DOHH2 (cell line): ENCODE measurements around the gene MBP.

Experiments
- EZH2phosphoT487 ChIP-seq: fragments of 200-600 bp; sonication (generic); IDR thresholded peaks from 2 replicates; pipeline ENCODE4 v1.6.1; 2017; ENCODE audit warnings: borderline replicate concordance, mild to moderate bottlenecking, antibody characterized with exemption, low read length, moderate library complexity, mixed read lengths
- TF ChIP-seq, protein P1 (sequence below): fragments of 200-600 bp; sonication (generic); IDR thresholded peaks from one replicate; pipeline ENCODE4 v1.5.1; 2014; ENCODE audit warnings: antibody characterized with exemption, mild to moderate bottlenecking, low read depth, low read length; ENCODE audit not compliant: poor library complexity, severe bottlenecking

DNA sequence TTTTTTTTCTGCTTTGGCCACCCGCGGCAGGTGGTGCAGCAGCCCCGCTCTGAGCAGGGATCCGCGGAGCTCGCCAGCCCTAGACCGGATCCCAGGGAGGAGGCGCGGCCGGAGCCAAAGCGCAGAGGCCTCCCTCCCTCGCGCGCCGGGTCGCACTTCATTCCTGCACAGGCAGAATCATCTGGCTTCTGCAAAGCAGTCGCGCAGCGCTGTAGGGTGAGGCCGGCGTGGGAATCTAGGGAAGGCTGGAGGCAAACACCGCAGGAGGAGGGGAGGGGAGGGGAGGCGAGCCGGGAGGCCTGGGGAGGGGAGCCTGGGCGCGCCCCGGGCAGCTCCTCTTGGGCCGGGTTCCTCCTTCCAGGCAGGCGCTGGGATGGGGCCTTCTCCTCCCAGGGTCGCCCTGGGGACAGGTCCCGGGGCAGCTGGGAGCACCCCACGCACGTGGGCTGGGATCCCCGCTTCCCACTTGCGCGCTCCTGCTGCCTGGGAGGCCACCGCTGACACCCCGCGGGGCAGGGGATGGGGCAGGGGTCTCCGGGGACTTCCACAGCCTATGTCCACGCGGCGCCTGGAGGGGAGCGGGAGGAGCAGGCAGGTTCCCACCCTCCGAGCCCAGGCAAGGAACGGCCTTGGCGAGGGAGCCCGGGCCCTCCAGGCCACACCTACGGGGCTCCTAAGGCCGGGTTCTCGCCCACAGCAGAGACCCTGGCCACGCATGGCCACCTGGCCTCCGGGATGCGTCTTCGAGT, 45.0 kb downstream of the MBP start:
- TF ChIP-seq, protein P1, sequence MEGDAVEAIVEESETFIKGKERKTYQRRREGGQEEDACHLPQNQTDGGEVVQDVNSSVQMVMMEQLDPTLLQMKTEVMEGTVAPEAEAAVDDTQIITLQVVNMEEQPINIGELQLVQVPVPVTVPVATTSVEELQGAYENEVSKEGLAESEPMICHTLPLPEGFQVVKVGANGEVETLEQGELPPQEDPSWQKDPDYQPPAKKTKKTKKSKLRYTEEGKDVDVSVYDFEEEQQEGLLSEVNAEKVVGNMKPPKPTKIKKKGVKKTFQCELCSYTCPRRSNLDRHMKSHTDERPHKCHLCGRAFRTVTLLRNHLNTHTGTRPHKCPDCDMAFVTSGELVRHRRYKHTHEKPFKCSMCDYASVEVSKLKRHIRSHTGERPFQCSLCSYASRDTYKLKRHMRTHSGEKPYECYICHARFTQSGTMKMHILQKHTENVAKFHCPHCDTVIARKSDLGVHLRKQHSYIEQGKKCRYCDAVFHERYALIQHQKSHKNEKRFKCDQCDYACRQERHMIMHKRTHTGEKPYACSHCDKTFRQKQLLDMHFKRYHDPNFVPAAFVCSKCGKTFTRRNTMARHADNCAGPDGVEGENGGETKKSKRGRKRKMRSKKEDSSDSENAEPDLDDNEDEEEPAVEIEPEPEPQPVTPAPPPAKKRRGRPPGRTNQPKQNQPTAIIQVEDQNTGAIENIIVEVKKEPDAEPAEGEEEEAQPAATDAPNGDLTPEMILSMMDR = no peak
- TF ChIP-seq EZH2phosphoT487 = no peak
